Skin of body (tissue), 2 donors: Measurements from ENCODE around the gene SIRPB1. TPM values are rescaled to one million over a fixed set of nuclear protein-coding genes. Genes with fewer than 3 reads are reported as not detected.
"Not testable (repeated sequence)": the region's sequence is repeated elsewhere in the genome, so short reads cannot be mapped to it uniquely, and the experiment has no call there.

ENCODE experiments used
- DNase-seq: peaks from one replicate; lab custom pipeline; 2025; lab: John Stamatoyannopoulos, UW
- total RNA-seq: library from RNA; depleted of rRNA; stranded (reverse); fragments of >200 nt; gene quantifications from one replicate; pipeline ENCODE4 v1.2.3, GENCODE V29; 2014

The SIRPB1 gene
- total RNA-seq, 1 donor from 2014 or later, result 0.99 TPM

- DNase-seq, result no peak
Observed at GRCh38 chr20:1637226-1637625, 17.4 kb upstream of the SIRPB1 start.

GRCh38 chr20:1636621-1637020 is 16.8 kb upstream of the SIRPB1 start:
- no peak for DNase-seq

GRCh38 chr20:1635291-1635979 is 15.6 kb upstream of the SIRPB1 start:
- no peak for DNase-seq

- no peak for DNase-seq
Observed at GRCh38 chr20:1633535-1633934, 13.7 kb upstream of the SIRPB1 start.

GRCh38 chr20:1632178-1632577 is 12.4 kb upstream of the SIRPB1 start:
- DNase-seq, result no peak

DNA sequence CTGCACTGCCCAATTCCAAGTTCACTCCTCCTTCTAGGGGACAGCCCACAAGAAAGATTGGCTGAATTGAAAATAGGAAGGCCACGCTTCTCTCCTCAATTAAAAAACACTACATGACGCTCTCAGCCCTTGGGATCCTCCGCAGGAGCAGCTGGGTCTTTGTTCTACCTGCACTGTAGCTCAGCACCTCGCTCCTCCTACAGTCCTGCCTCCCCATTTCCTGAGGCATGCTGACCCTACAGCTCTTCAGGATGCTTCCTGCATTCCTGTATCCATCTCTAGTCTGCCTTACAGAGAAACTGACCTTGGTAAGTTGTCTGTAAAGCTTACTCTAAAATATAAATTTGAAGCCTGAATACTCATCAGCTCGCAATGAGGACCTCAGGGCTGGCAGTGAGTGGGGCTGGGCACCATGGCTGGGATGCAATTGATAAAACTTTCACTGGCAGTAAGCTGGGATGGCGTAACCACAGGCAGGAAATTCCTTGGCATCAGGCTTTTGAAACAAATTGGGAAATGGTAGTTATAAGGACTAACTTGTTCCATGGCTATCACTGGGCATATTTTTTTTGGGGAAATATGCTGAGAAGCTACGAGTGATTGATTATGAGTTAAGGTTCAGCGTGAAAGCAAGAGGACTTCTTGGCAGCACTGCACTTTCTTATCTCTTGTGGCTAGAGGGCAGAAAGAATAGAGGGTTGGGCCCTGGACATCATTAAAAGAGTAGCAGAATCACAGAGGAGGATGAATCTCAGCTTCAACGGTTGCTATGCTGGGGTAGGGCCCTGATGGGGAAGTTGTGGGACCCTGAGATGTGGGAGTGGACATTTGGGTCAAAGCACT is 11.7 kb upstream of the SIRPB1 start:
- no peak for DNase-seq

DNA sequence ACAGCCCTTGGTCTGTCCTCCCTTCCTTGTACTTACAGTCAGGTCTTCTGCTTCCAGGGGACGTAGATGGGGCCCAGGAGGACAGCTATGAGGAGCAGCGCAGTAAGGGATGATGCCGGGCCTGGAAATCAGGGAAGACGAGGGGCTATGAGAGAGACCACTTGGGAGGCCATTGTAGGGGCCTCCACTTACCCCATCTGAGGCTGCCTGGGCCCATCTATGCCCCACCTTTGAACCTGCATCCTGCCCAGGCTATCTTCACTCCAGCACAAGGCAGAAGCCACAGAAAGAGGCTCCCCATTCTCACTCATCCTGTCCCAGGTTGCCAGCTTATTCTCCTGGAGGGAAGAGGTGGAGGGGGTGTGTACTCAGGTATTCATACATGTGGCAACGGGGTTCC is 10.4 kb upstream of the SIRPB1 start:
- no peak for DNase-seq

- no peak for DNase-seq
Observed at GRCh38 chr20:1629321-1629720, 9.5 kb upstream of the SIRPB1 start.

- DNase-seq, result no peak
Observed at GRCh38 chr20:1628621-1629020, 8.8 kb upstream of the SIRPB1 start.

DNA sequence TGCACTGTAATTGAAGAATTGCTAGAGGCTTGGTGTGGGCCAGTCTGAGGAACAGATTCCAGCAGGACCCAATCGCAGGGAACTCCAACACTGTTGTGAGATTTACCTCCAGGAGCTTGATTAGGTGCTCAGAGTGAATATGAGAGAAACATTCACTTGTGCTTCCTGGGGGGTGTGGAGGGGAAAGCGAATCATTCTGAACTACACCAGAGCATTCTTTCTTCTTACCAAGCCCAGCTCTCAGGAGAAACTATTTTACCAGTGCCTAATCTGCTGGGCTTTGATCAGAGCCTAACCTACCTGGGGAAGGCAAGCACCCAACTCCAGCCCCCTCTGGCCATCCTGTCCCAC is 7.4 kb upstream of the SIRPB1 start:
- DNase-seq, result no peak

- DNase-seq, result no peak
Observed at GRCh38 chr20:1626528-1627199, 6.9 kb upstream of the SIRPB1 start.

DNA sequence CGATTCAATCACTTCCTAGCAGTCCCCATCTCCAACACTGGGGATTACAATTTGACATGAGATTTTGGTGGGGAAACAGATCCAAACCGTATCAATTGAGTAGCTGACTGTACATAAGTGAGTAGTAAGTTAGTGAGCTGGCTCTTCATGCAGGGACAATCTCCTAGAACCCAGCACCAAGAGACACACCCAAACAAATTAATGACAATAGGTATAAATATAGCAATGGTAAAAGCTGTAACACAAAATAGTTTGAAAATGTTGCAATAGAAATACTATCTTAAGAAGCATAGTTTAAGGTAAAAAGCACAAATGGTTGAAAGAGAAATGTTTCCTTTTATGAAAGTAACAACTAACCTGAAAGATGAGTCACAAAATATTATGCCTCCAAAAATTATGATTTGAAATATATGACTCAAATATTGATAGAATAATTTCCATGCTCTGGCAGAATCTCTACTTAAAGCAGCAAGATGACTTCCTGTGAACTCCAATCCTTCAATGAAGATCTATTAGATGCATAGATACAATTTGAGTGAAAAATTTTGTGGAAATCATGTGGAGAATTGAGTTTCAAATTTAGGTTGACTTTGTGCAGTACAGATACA is 5.4 kb upstream of the SIRPB1 start:
- DNase-seq, result no peak

- DNase-seq, result no peak
Observed at GRCh38 chr20:1623501-1624205, 3.8 kb upstream of the SIRPB1 start.

DNA sequence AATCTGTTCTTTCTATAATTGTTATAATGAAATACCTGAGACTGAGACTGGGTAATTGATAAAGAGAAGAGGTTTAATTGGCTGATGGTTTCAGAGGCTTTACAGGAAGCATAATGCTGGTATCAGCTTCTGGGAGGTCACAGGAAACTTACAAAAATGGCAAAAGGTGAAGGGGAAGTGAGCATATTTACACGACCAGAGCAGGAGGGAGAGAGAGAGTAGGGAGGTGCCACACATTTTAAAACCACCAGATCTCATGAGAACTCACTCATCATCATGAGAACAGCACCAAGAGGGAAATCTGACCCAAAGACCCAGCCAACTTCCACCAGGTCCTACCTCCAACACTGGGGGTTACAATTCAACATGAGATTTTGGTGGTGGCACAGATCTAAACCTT is 2.6 kb upstream of the SIRPB1 start:
- DNase-seq, result no peak

DNA sequence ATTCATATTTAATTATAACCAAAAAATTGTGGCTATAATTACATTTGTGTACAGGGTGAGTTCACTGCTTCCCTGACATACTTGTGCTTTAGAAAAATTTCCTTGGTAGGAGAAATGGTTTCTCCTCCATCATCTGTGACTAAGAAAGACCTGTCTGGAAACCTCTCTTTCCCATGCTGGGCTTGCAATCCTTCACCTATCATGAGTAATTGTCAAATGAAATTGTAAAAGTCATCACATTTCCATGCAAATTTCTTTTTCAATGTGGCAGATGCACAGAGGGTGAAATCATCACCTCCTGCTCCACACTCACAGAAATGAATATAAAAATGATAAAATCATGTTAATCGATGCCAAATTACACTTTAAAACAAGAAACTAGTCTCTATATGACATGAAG is 1.5 kb upstream of the SIRPB1 start:
- DNase-seq, result no peak

DNA sequence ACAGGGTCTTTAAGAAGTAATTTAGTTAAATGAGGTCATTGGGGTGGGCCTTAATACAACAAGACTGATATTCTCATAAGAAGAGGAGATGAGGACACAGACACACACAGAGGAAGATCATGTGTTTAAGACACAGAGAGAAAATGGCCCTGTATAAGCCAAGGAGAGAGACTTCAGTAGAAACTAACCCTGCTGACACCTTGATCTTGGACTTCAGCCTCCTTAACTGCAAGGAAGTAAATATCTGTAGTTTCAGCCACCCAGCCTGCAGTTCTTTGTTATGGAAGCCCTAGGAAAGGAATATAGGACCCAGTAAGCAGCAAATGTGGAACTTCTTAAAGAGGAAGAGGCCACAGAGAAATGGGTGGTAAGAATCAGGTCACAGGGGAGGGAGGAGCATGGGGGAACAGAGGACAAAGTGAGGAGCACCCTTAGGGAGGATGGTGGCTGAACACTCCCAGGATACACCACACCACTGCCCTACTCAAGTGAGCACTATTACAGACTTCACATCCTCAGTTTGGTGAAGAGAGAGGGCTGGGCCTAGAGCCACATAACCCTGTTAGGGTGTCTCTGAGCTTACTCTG is 762 bp downstream of the SIRPB1 start:
- DNase-seq, result no peak

- no peak for DNase-seq
Observed at GRCh38 chr20:1618479-1618878, 1.3 kb downstream of the SIRPB1 start.

DNA sequence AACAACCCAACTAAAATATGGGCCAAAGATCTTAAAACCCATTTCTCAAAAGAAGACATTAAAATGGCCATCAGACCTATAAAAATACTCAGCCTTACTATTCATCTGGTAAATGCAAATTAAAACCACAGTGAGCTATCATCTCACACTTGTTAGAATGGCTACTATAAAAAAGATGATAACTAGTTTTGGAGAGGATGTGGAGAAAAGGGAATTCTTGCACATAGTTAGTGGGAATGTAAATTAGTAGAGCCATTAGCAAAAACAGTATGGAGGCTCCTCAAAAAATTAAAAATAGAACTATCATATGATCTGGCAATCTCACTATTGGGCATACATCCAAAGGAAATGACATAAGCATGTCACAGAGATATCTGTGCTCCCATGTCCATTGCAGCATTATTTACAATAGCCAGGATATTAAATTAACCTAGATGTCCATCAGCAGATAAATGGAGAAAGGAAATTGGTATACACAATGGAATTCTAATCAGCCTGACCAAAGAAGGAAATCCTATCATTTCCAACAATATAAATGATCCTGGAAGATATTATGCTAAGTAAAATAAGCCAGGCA is 2.9 kb downstream of the SIRPB1 start:
- DNase-seq, result no peak

GRCh38 chr20:1610404-1610803 is 9.4 kb downstream of the SIRPB1 start:
- not testable (repeated sequence) for DNase-seq

DNA sequence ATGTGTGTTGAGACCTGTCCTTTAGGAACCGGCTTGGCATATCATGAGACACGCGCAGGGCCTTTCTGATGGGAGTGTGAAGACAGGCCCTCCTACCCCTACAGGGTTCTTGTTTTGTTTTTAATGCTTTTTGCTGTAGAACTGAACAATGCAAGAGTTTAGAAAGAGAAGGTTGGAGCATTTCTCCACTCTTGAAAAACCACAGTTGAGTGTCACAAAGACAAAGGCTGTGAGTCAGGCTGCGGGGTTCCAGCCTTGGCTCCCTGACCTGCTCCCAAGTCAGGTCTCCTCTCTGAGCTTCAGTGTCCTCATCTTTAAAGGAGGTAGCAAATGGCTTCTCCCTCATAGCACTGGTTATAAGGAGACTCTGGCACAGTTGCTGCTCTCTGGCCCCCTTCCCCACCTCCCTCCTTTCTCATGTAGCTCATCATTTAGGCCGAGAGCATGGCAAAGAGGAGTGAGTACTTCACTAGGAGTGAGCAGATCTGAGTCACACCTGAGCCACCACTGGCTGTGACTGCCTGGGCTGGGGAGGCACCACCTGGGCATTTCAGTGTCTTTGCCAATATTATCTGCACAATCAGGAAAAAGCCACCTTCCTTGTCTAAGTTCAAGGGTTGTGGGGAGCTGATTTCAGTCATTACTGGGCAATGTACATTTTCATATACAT is 11.0 kb downstream of the SIRPB1 start:
- not testable (repeated sequence) for DNase-seq
